ENCODE data around the gene ARL4C. TPM values are rescaled to one million over a fixed set of nuclear protein-coding genes. Genes with fewer than 3 reads are reported as not detected.

Gene ARL4C
- total RNA-seq, 5 donors from 2014 or later (not counting 1 experiment from before 2014, with no cell fraction given): 209 to 424 (median 294) TPM

GRCh38 chr2:234494361-234495250 is 2.3 kb downstream of the ARL4C start:
- Mint-ChIP-seq H3K27me3 (no peaks in the 10 kb centered on the region), H3K27ac (peak overlapping the region; percentile 98 to 99), H3K9me3 (no peaks in the 10 kb centered on the region), H3K4me3 (peak overlapping the region; percentile 95 to 99 (median 99)), H3K4me1 (peaks cover 45 to 57% (median 46%) of the 10 kb centered on the region in 3 donors), H3K36me3 (peaks cover 41% of the 10 kb centered on the region)
- Histone ChIP-seq H3K9me3 (no peaks in the 10 kb centered on the region), H3K27ac (ENCODE audit: low read length) (peak overlapping the region; percentile 91), H3K4me3 (ENCODE audit: control insufficient read depth in 1 of 2, extremely low read depth in 1 of 2, low read length in 1 of 2) (peak overlapping the region; percentile 81 to 99), H3K27me3 (replicated peaks in 1 of 2; ENCODE audit: control insufficient read depth in 2 of 2, extremely low read depth in 1 of 2, insufficient read depth in 2 of 2, low read length in 1 of 2) (no peaks in the 10 kb centered on the region), H3K4me1 (ENCODE audit: control insufficient read depth in 1 of 2, extremely low read depth in 1 of 2, insufficient read depth in 2 of 2, low read length in 2 of 2) (peaks cover 36 to 44% of the 10 kb centered on the region in 2 experiments), H3K36me3 (ENCODE audit: control insufficient read depth in 2 of 2, extremely low read depth in 1 of 2, insufficient read depth in 1 of 2, low read length in 1 of 2) (peaks cover 0 to 17% of the 10 kb centered on the region in 2 donors)
- 14% methylated on average over 1 of the region's 9 CpGs for WGBS (ENCODE audit: insufficient coverage)
- ChIA-PET POLR2A (interaction anchor here (0.6 to 2.5 kb wide), 10 partner anchors 40 to 633 kb away, joined by 3 to 23 read pairs (median 4); no protein-coding TSS in a partner anchor), CTCF (no interaction called here)
- peak in 10 of 35 experiments; percentile 16 to 73 (median 34) for DNase-seq
- ATAC-seq (replicated peaks in 1 of 4): peak in 1 of 4 experiments; percentile 7

- ATAC-seq (replicated peaks in 1 of 4) (no peak), DNase-seq (peak in 1 of 35 experiments; percentile 17)
- Mint-ChIP-seq H3K9me3 (no peaks in the 10 kb centered on the region), H3K4me1 (peaks cover 45 to 57% (median 46%) of the 10 kb centered on the region in 3 donors), H3K27ac (peak overlapping the region; percentile 98 to 99), H3K27me3 (no peaks in the 10 kb centered on the region), H3K4me3 (peak overlapping the region; percentile 95 to 99 (median 99)), H3K36me3 (peaks cover 46% of the 10 kb centered on the region)
- H3K36me3 ChIP-seq (ENCODE audit: control insufficient read depth in 2 of 2, extremely low read depth in 1 of 2, insufficient read depth in 1 of 2, low read length in 1 of 2): peaks cover 0 to 17% of the 10 kb centered on the region in 2 donors
- CTCF ChIA-PET: no interaction called here
- WGBS (ENCODE audit: insufficient coverage): no CpG with 5 or more reads among the region's 4 CpGs
- H3K4me3 ChIP-seq (ENCODE audit: control insufficient read depth in 1 of 2, extremely low read depth in 1 of 2, low read length in 1 of 2): peak overlapping the region; percentile 81 to 99
- H3K4me1 ChIP-seq (ENCODE audit: control insufficient read depth in 1 of 2, extremely low read depth in 1 of 2, insufficient read depth in 2 of 2, low read length in 2 of 2): peaks cover 35 to 44% of the 10 kb centered on the region in 2 experiments
- H3K27ac ChIP-seq (ENCODE audit: low read length): peak overlapping the region; percentile 91
- POLR2A ChIA-PET: interaction anchor here (0.6 to 2.5 kb wide), 5 partner anchors 40 to 1414 kb away, joined by 3 to 23 read pairs (median 3); no protein-coding TSS in a partner anchor
- no peaks in the 10 kb centered on the region for H3K9me3 ChIP-seq
- H3K27me3 ChIP-seq (replicated peaks in 1 of 2; ENCODE audit: control insufficient read depth in 2 of 2, extremely low read depth in 1 of 2, insufficient read depth in 2 of 2, low read length in 1 of 2): no peaks in the 10 kb centered on the region
Measured at GRCh38 chr2:234493796-234494195, 3.1 kb downstream of the ARL4C start.

- ChIA-PET CTCF (interaction anchor here in 1 of 2 donors (0.9 to 1.0 kb wide), 4 partner anchors 9 to 204 kb away, joined by 3 to 6 read pairs (median 3); no protein-coding TSS in a partner anchor), POLR2A (interaction anchor here (0.6 to 1.5 kb wide), 14 partner anchors 9 to 1413 kb away, joined by 3 to 12 read pairs (median 4); no protein-coding TSS in a partner anchor)
- H3K4me3 ChIP-seq (ENCODE audit: control insufficient read depth in 1 of 2, extremely low read depth in 1 of 2, low read length in 1 of 2): peak overlapping the region; percentile 81 to 99
- Mint-ChIP-seq H3K27ac (peak overlapping the region; percentile 98 to 99), H3K9me3 (no peaks in the 10 kb centered on the region), H3K36me3 (peaks cover 53% of the 10 kb centered on the region), H3K4me3 (peak overlapping the region; percentile 95 to 99 (median 99)), H3K27me3 (no peaks in the 10 kb centered on the region), H3K4me1 (peaks cover 45 to 57% (median 46%) of the 10 kb centered on the region in 3 donors)
- DNase-seq: peak in 2 of 35 experiments; percentile 31 to 40
- no peaks in the 10 kb centered on the region for H3K9me3 ChIP-seq
- 37% methylated on average over 5 of the region's 10 CpGs for WGBS (ENCODE audit: insufficient coverage)
- peak overlapping the region; percentile 91 for H3K27ac ChIP-seq (ENCODE audit: low read length)
- no peaks in the 10 kb centered on the region for H3K27me3 ChIP-seq (replicated peaks in 1 of 2; ENCODE audit: control insufficient read depth in 2 of 2, extremely low read depth in 1 of 2, insufficient read depth in 2 of 2, low read length in 1 of 2)
- peaks cover 0 to 21% of the 10 kb centered on the region in 2 donors for H3K36me3 ChIP-seq (ENCODE audit: control insufficient read depth in 2 of 2, extremely low read depth in 1 of 2, insufficient read depth in 1 of 2, low read length in 1 of 2)
- ATAC-seq (replicated peaks in 1 of 4): no peak
- H3K4me1 ChIP-seq (ENCODE audit: control insufficient read depth in 1 of 2, extremely low read depth in 1 of 2, insufficient read depth in 2 of 2, low read length in 2 of 2): peaks cover 37 to 43% of the 10 kb centered on the region in 2 experiments
Measured at GRCh38 chr2:234492717-234493485, 4.0 kb downstream of the ARL4C start.

GRCh38 chr2:234491897-234492296 is 5.0 kb downstream of the ARL4C start:
- H3K36me3 ChIP-seq (ENCODE audit: control insufficient read depth in 2 of 2, extremely low read depth in 1 of 2, insufficient read depth in 1 of 2, low read length in 1 of 2): peaks cover 0 to 29% of the 10 kb centered on the region in 2 donors
- DNase-seq (peak in 8 of 35 experiments; percentile 15 to 52 (median 30)), ATAC-seq (replicated peaks in 1 of 4) (no peak)
- H3K36me3 Mint-ChIP-seq: peaks cover 61% of the 10 kb centered on the region
- H3K9me3 Mint-ChIP-seq: no peaks in the 10 kb centered on the region
- H3K27me3 Mint-ChIP-seq: no peaks in the 10 kb centered on the region
- peaks cover 45 to 46% of the 10 kb centered on the region in 2 experiments for H3K4me1 ChIP-seq (ENCODE audit: control insufficient read depth in 1 of 2, extremely low read depth in 1 of 2, insufficient read depth in 2 of 2, low read length in 2 of 2)
- ChIA-PET CTCF (interaction anchor here in 1 of 2 donors (1.0 kb wide), 2 partner anchors 38 to 69 kb away, joined by 3 to 6 read pairs; no protein-coding TSS in a partner anchor), POLR2A (interaction anchor here (0.5 to 1.5 kb wide), 12 partner anchors 8 to 202 kb away, joined by 3 to 12 read pairs (median 4); no protein-coding TSS in a partner anchor)
- H3K27me3 ChIP-seq (replicated peaks in 1 of 2; ENCODE audit: control insufficient read depth in 2 of 2, extremely low read depth in 1 of 2, insufficient read depth in 2 of 2, low read length in 1 of 2): no peaks in the 10 kb centered on the region
- H3K4me1 Mint-ChIP-seq: peaks cover 52 to 64% (median 53%) of the 10 kb centered on the region in 3 donors
- peak overlapping the region; percentile 95 to 99 (median 99) for H3K4me3 Mint-ChIP-seq
- peak overlapping the region; percentile 91 for H3K27ac ChIP-seq (ENCODE audit: low read length)
- WGBS (ENCODE audit: insufficient coverage): no CpG with 5 or more reads among the region's 5 CpGs
- H3K9me3 ChIP-seq: no peaks in the 10 kb centered on the region
- peak overlapping the region; percentile 98 to 99 for H3K27ac Mint-ChIP-seq
- H3K4me3 ChIP-seq (ENCODE audit: control insufficient read depth in 1 of 2, extremely low read depth in 1 of 2, low read length in 1 of 2): peak overlapping the region; percentile 81 to 99

GRCh38 chr2:234491281-234491680 is 5.6 kb downstream of the ARL4C start:
- peak overlapping the region; percentile 98 to 99 for H3K27ac Mint-ChIP-seq
- POLR2A ChIA-PET: interaction anchor here (0.7 to 1.4 kb wide), 6 partner anchors 37 to 200 kb away, joined by 3 to 17 read pairs (median 5); no protein-coding TSS in a partner anchor
- Histone ChIP-seq H3K36me3 (ENCODE audit: control insufficient read depth in 2 of 2, extremely low read depth in 1 of 2, insufficient read depth in 1 of 2, low read length in 1 of 2) (peaks cover 0 to 35% of the 10 kb centered on the region in 2 donors), H3K4me1 (ENCODE audit: control insufficient read depth in 1 of 2, extremely low read depth in 1 of 2, insufficient read depth in 2 of 2, low read length in 2 of 2) (peaks cover 45 to 53% of the 10 kb centered on the region in 2 experiments), H3K4me3 (ENCODE audit: control insufficient read depth in 1 of 2, extremely low read depth in 1 of 2, low read length in 1 of 2) (peak overlapping the region; percentile 81 to 99), H3K27ac (ENCODE audit: low read length) (peak overlapping the region; percentile 91), H3K27me3 (replicated peaks in 1 of 2; ENCODE audit: control insufficient read depth in 2 of 2, extremely low read depth in 1 of 2, insufficient read depth in 2 of 2, low read length in 1 of 2) (no peaks in the 10 kb centered on the region), H3K9me3 (no peaks in the 10 kb centered on the region)
- no peaks in the 10 kb centered on the region for H3K9me3 Mint-ChIP-seq
- peaks cover 65% of the 10 kb centered on the region for H3K36me3 Mint-ChIP-seq
- peak overlapping the region; percentile 95 to 99 (median 99) for H3K4me3 Mint-ChIP-seq
- CTCF ChIA-PET: interaction anchor here in 1 of 2 donors (0.9 kb wide), 1 partner anchor 43 kb away, joined by 4 read pairs; no protein-coding TSS in a partner anchor
- ATAC-seq (replicated peaks in 1 of 4) (no peak), DNase-seq (peak in 1 of 35 experiments; percentile 41)
- 0% methylated on average over 2 of the region's 4 CpGs for WGBS (ENCODE audit: insufficient coverage)
- H3K27me3 Mint-ChIP-seq: no peaks in the 10 kb centered on the region
- peaks cover 57 to 68% (median 59%) of the 10 kb centered on the region in 3 donors for H3K4me1 Mint-ChIP-seq

Measured in T-cell (primary cell).